Activated B cell treated with CpG ODN at 0.5 μM for 24 hours (primary cell): Measurements from ENCODE around the gene FOXM1. TPM values are rescaled to one million over a fixed set of nuclear protein-coding genes. Genes with fewer than 3 reads are reported as not detected.

Experiments used
- ATAC-seq: fragments of 200-7000 bp; cut with Tn5 transposase; one replicate; pipeline ENCODE4 v1.10.0; 2021; ENCODE audit warnings: low read depth, mild to moderate bottlenecking, moderate library complexity
- CTCF ChIA-PET: fragments of 350-600 bp; sonication (Branson Sonifier 250); formaldehyde crosslinking; loops from one replicate; lab custom pipeline; 2021; ENCODE audit warnings: antibody characterized with exemption; lab: Charles Lee
- POLR2A ChIA-PET: fragments of 350-600 bp; sonication (Branson Sonifier 250); formaldehyde crosslinking; loops from one replicate; lab custom pipeline; 2021; ENCODE audit warnings: antibody characterized with exemption; lab: Charles Lee
- DNase-seq: peaks from one replicate; pipeline ENCODE4 v3.0.0; 2022
- H3K27ac Mint-ChIP-seq: one replicate; pipeline ENCODE4 v1.8.0; 2020; ENCODE audit warnings: mixed read lengths
- H3K27me3 Mint-ChIP-seq: one replicate; pipeline ENCODE4 v1.8.0; 2021; ENCODE audit warnings: mixed read lengths
- H3K36me3 Mint-ChIP-seq: one replicate; pipeline ENCODE4 v1.8.0; 2021; ENCODE audit warnings: low read depth, mixed read lengths
- H3K4me1 Mint-ChIP-seq: one replicate; pipeline ENCODE4 v1.8.0; 2021; ENCODE audit warnings: mixed read lengths
- H3K4me3 Mint-ChIP-seq: one replicate; pipeline ENCODE4 v1.8.0; 2020; ENCODE audit warnings: mild to moderate bottlenecking, mixed read lengths
- H3K9me3 Mint-ChIP-seq: one replicate; pipeline ENCODE4 v1.8.0; 2020; ENCODE audit warnings: mixed read lengths
- CTCF ChIP-seq: fragments of 200-600 bp; IDR thresholded peaks from one replicate; pipeline ENCODE4 v1.8.0; 2022; ENCODE audit warnings: antibody characterized with exemption, mild to moderate bottlenecking
- intact Hi-C: fragments of 100-400 bp; cut with micrococcal nuclease; formaldehyde crosslinking; loops from one replicate; pipeline ENCODE4 v1.15.1; 2024
- total RNA-seq: library from RNA; stranded (reverse); gene quantifications from 2 replicates; pipeline ENCODE4 v1.2.3, GENCODE V29; 2022

Gene FOXM1
- total RNA-seq, 1 donor from 2014 or later, result 2.8 TPM

- ChIA-PET CTCF (no interaction called here), POLR2A (interaction anchor here (0.6 kb wide), 1 partner anchor 18 kb away, joined by 4 read pairs; no protein-coding TSS in a partner anchor)
- peaks cover 4% of the 10 kb centered on the region for H3K4me1 Mint-ChIP-seq
- H3K4me3 Mint-ChIP-seq, result no peak within 1 kb of the TSS
- no peaks in the 10 kb centered on the region for H3K27me3 Mint-ChIP-seq
- TF ChIP-seq CTCF, result no peak
- no peak for ATAC-seq
- peaks cover 43% of the 10 kb centered on the region for H3K36me3 Mint-ChIP-seq
- no peaks in the 10 kb centered on the region for H3K9me3 Mint-ChIP-seq
- DNase-seq, result no peak
- intact Hi-C loops, result no loop called here
- no peak within 1 kb of the TSS for H3K27ac Mint-ChIP-seq
These were observed 42.1 kb downstream of the FOXM1 start, which contains the start of gene NRIP2 for GRCh38 chr12:2834581-2835491. Gene NRIP2 (minus strand): TSS chr12:2835035. CDS start chr12:2834983, 52 bp downstream.

GRCh38 chr12:2833810-2834209, 43.2 kb downstream of the FOXM1 start:
- no peaks in the 10 kb centered on the region for H3K9me3 Mint-ChIP-seq
- H3K27ac Mint-ChIP-seq, result no peak overlapping the region
- CTCF ChIA-PET, result no interaction called here
- TF ChIP-seq CTCF, result no peak
- no peak for ATAC-seq
- intact Hi-C loops, result no loop called here
- H3K4me1 Mint-ChIP-seq, result peaks cover 4% of the 10 kb centered on the region
- no peak overlapping the region for H3K4me3 Mint-ChIP-seq
- DNase-seq, result no peak
- peaks cover 40% of the 10 kb centered on the region for H3K36me3 Mint-ChIP-seq
- H3K27me3 Mint-ChIP-seq, result no peaks in the 10 kb centered on the region
- POLR2A ChIA-PET, result no interaction called here

- CTCF ChIA-PET, result no interaction called here
- peaks cover 4% of the 10 kb centered on the region for H3K4me1 Mint-ChIP-seq
- no peak for DNase-seq
- H3K27ac Mint-ChIP-seq, result no peak overlapping the region
- peaks cover 40% of the 10 kb centered on the region for H3K36me3 Mint-ChIP-seq
- intact Hi-C loops, result no loop called here
- no peaks in the 10 kb centered on the region for H3K27me3 Mint-ChIP-seq
- POLR2A ChIA-PET, result no interaction called here
- H3K9me3 Mint-ChIP-seq, result no peaks in the 10 kb centered on the region
- no peak overlapping the region for H3K4me3 Mint-ChIP-seq
- no peak for TF ChIP-seq CTCF
- no peak for ATAC-seq
These were observed 43.6 kb downstream of the FOXM1 start for GRCh38 chr12:2833327-2833726.

- ChIA-PET CTCF (no interaction called here), POLR2A (no interaction called here)
- Mint-ChIP-seq H3K4me3 (no peak overlapping the region), H3K27ac (no peak overlapping the region), H3K27me3 (no peaks in the 10 kb centered on the region), H3K36me3 (peaks cover 44% of the 10 kb centered on the region), H3K4me1 (peaks cover 4% of the 10 kb centered on the region), H3K9me3 (no peaks in the 10 kb centered on the region)
- DNase-seq, result no peak
- intact Hi-C loops, result no loop called here
- ATAC-seq, result no peak
- TF ChIP-seq CTCF, result no peak
These were observed 44.3 kb downstream of the FOXM1 start for GRCh38 chr12:2832550-2833127.

GRCh38 chr12:2829275-2829674, 47.7 kb downstream of the FOXM1 start:
- intact Hi-C loops, result no loop called here
- ATAC-seq, result no peak
- H3K27me3 Mint-ChIP-seq, result no peaks in the 10 kb centered on the region
- H3K27ac Mint-ChIP-seq, result no peak overlapping the region
- peaks cover 71% of the 10 kb centered on the region for H3K36me3 Mint-ChIP-seq
- no peak for DNase-seq
- H3K9me3 Mint-ChIP-seq, result no peaks in the 10 kb centered on the region
- no peak for TF ChIP-seq CTCF
- no peak overlapping the region for H3K4me3 Mint-ChIP-seq
- POLR2A ChIA-PET, result no interaction called here
- CTCF ChIA-PET, result no interaction called here
- no peaks in the 10 kb centered on the region for H3K4me1 Mint-ChIP-seq
